Activated CD4-positive, alpha-beta T cell treated with anti-CD3 and anti-CD28 coated beads, Interleukin-2, amount 50 U/mL, for 48 hours (primary cell): ENCODE measurements around the gene DAAM1.

Source experiments
- DNase-seq, 2 experiments: peaks; one replicate each; pipeline ENCODE4 v3.0.0-alpha.2; 2020

DAAM1 gene

GRCh38 chr14:59293935-59294661, 105.6 kb downstream of the DAAM1 start:
- no peak for DNase-seq

DNA sequence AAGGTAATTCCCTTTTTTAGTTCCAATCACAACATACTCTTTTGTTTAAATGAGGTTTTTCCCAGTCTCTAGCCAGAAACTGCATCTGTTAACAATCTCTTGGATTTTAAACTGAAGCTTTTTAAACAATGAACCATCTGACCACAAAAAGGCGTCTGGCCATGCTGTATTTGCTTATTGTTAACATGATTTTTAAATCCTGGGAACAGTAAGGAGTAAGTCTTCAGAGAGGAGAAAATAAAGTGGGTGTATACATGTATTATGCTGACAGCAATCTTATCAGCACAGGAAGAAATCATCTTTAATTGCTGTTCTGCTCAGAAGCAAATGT, 106.2 kb downstream of the DAAM1 start:
- no peak for DNase-seq

GRCh38 chr14:59295951-59296350, 107.5 kb downstream of the DAAM1 start:
- DNase-seq: no peak

GRCh38 chr14:59296508-59296907, 108.0 kb downstream of the DAAM1 start:
- no peak for DNase-seq

- no peak for DNase-seq
These were observed 108.8 kb downstream of the DAAM1 start for GRCh38 chr14:59297071-59297776.

DNA sequence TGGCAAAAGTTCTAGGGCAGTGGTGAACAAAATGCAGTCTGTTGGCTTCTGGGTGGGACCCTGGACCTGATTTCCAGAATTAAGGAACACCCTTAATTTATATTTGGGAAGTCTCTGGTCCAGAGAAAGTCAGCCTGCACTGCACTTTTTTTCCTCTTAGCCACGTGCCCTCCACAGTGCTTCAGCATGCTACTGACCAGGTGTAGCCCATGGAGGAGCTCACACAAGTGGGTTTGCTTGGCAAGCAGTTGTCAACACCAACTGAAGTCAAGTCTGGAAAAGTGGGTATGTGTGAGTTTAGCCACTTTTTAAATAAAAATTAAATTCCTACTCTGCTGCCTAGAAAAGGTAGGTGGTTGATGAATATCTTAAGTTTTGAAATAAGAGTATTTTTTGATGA, 111.3 kb downstream of the DAAM1 start:
- DNase-seq: no peak

- peak in 1 of 2 experiments; percentile 11 for DNase-seq
These were observed 112.9 kb downstream of the DAAM1 start for GRCh38 chr14:59301354-59301753.

DNA sequence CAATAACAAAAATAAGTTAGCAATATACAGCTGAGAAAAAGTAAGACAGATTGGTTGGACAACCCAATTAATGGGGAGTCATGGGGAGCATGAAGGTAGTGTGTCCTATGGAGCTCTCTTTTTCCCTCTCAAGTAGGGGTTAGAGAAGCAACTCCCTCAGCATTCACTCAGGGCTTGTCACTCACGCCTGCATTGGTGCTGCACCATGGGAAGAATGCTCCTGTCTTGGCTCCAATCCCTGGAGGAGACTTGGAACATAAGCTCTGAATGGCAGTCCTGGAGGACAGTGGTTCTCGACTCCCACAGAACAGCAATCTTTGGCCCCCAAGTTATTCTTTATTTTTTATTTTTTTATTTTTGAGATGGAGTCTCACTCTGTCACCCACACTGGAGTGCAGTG, 113.8 kb downstream of the DAAM1 start:
- no peak for DNase-seq

- no peak for DNase-seq
These were observed 114.7 kb downstream of the DAAM1 start for GRCh38 chr14:59303216-59303615.

DNA sequence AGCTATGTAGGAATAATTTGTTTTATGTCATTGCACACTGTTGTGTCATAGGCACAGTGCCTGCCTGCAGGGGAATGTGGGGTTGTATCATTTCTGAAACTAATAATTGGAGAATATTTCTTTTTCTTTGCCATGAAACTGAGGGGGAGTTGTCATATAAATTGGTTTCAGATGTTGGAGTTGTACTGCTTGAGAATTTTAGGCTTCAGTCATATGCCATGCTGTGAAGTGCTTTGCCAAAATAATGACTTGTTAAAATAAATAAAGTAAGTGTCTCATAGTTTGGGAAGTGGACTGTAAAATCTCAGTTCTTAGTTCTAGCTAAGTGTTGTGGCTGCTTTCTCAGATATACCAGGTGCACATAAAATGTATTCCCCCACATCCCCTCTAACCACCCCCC, 116.8 kb downstream of the DAAM1 start:
- no peak for DNase-seq

GRCh38 chr14:59305836-59306555, 117.5 kb downstream of the DAAM1 start:
- no peak for DNase-seq

GRCh38 chr14:59306775-59307174, 118.3 kb downstream of the DAAM1 start:
- DNase-seq: no peak

GRCh38 chr14:59308086-59308485, 119.6 kb downstream of the DAAM1 start:
- DNase-seq: no peak

GRCh38 chr14:59308673-59309072, 120.2 kb downstream of the DAAM1 start:
- no peak for DNase-seq

DNA sequence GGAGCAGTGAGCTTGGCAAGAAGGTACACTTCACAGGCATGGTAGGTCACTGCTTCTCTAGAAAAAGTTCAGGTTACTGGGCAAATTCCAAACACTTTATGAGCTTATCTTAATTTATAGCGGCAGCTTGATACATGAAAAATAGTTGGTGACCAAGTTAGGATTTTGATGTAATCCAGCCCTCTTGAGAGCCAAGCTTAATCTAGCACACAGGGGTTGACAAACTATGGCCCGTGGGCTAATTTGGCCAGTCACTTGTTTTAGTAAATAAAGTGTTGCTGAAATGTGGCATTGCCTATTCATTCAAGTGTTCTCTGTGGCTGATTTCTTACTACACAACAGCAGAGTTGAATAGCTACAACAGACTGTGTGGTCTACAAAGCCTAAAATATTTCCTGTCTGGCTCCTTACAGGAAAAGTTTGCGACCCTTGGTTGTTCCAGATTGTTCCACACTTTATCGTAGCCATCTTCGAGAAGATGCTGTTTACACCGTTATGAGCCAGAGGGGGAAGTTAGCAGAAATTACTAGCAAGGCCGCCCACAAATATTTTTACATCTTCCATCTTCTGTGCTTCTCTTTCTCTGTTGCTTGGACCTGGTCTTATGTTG, 120.9 kb downstream of the DAAM1 start:
- no peak for DNase-seq

GRCh38 chr14:59310633-59311032, 122.2 kb downstream of the DAAM1 start:
- DNase-seq: no peak

DNA sequence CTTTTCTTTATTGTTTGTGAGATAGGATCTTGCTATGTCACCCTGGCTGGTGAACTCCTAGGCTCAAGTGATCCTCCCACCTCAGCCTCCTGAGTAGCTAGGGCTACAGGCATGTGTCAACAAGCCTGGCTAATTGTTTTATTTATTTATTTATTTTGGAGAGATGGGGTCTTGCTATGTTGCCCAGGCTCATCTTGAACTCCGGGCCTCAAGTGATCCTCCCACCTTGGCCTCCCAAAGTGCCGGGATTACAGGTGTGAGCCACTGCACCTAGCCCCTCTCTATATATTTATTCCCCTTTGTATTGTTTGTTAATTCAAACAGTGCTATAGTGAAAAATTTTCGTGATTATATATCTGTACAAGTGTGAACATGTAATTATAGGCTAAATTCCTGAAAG, 123.3 kb downstream of the DAAM1 start:
- no peak for DNase-seq

DNA sequence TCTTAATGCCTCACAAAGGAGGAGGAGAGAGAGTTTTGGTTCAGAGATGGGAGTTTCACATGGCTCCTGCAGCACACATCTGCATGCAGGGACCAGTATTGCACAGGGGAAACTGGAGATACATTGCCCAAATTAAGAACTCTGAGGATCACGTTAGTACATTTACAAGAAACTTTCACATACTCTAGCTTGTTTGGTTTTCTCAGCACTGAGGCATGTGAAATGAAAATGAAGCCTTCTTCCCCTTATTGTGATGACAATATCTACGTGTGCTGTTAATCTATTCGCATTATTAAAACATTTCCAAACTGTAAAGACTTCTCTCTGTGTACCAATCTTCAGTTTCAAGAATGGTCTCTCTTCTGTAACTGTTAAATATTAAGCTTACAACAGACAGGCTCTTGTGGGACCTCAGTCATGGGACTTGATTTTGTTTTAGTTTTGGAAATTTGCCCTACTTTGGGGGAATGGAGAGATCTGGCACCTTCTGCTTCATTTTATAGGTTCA, 124.7 kb downstream of the DAAM1 start:
- DNase-seq: no peak

- DNase-seq: no peak
These were observed 125.5 kb downstream of the DAAM1 start for GRCh38 chr14:59313658-59314608.

GRCh38 chr14:59314953-59315599, 126.6 kb downstream of the DAAM1 start:
- no peak for DNase-seq

DNA sequence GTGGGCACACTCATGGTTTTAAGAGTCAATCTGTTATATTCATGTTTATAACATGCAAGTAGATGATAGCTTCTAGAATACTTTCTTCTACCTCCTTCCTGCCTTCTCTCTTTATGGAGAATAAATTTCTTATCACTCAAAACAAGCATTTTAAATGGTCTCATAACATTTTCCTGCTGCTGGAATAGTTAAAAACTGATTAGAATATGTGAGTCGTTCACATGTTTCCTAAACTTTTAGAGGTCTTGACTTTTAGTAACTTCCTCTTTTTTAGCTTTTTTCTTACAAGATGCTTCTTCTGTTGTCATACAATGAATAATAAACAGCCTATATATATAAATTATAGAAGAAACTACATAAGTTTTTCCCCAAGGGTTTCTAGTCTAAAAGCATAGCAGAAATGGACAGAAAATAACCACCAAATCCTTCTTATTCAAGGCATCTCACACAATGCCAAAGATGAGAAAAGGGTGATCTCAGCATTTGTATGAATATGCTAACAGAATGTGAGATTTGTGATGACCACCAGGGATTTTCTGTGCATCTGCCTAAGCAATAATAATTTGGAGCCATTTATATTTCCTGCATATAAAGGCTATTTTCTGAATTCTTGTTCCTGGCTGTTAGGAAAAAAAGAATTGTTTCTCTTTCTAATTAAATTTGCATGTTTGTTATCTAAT, 127.8 kb downstream of the DAAM1 start:
- DNase-seq: no peak
